ENCODE results near the gene RCBTB2. TPM values are rescaled to one million over a fixed set of nuclear protein-coding genes. Genes with fewer than 3 reads are reported as not detected.

RCBTB2 gene
- total and polyA plus RNA-seq, 12 donors, result 9.8 to 36.4 (median 16.9) TPM

GRCh38 chr13:48493851-48494250, 39.0 kb downstream of the RCBTB2 start:
- no peak for DNase-seq
- peak overlapping the region in 1 of 5 donors; percentile 80 for H3K27ac ChIP-seq
- no peaks in the 10 kb centered on the region for H3K36me3 ChIP-seq (replicated peaks in 1 of 2)
- TF ChIP-seq POLR2A (IDR thresholded peaks at IDR 0.05), result no peak
- TF ChIP-seq, protein P1, sequence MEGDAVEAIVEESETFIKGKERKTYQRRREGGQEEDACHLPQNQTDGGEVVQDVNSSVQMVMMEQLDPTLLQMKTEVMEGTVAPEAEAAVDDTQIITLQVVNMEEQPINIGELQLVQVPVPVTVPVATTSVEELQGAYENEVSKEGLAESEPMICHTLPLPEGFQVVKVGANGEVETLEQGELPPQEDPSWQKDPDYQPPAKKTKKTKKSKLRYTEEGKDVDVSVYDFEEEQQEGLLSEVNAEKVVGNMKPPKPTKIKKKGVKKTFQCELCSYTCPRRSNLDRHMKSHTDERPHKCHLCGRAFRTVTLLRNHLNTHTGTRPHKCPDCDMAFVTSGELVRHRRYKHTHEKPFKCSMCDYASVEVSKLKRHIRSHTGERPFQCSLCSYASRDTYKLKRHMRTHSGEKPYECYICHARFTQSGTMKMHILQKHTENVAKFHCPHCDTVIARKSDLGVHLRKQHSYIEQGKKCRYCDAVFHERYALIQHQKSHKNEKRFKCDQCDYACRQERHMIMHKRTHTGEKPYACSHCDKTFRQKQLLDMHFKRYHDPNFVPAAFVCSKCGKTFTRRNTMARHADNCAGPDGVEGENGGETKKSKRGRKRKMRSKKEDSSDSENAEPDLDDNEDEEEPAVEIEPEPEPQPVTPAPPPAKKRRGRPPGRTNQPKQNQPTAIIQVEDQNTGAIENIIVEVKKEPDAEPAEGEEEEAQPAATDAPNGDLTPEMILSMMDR (IDR thresholded peaks at IDR 0.05), result no peak
- no peak overlapping the region for H3K4me3 ChIP-seq
- WGBS, 4 donors, result 73 to 84% (median 82%) methylated on average over 2 of the region's 2 CpGs
- intact Hi-C loops (cut with DNase I), result no loop called here
- H3K4me1 ChIP-seq (replicated peaks in 1 of 2), result peaks cover 0 to 12% of the 10 kb centered on the region in 2 donors
- no peaks in the 10 kb centered on the region for H3K27me3 ChIP-seq
- H3K9me3 ChIP-seq (replicated peaks in 1 of 3), result no peaks in the 10 kb centered on the region

DNA sequence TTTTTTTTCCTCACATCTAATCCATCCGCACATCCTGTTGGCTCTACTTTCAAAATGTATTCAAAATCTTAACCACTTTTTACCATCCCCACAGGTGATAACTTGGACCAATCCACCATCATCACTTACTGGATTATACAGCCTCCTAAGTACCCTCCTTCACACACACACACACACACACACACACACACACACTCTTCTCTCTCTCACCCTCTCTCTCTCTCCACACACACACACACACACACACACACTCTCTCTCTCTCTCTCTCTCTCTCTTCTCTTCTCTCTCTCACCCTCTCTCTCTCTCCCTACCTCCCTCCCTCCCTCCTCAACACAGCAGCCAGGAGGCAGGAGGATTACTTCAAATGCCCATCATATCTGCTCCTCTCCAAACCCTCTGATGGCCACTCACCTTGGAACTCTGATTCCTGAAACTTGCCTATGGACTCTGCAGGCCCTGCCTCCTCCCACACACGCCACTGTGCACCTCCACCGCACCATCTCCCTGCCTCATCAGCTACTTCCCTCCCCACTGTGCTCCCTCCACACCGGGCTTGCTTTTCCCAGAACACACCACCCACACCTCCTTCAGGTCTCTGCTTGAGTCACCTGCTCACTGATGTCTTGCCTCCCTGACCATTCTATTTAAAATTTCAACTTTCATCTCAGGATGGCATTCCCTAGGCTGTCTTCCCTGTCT, 39.7 kb downstream of the RCBTB2 start:
- no peak for DNase-seq
- intact Hi-C loops (cut with DNase I), result no loop called here
- Histone ChIP-seq H3K36me3 (replicated peaks in 1 of 2) (no peaks in the 10 kb centered on the region), H3K27ac (peak overlapping the region in 4 of 5 donors; percentile 5 to 80 (median 63)), H3K4me1 (replicated peaks in 1 of 2) (peaks cover 0 to 12% of the 10 kb centered on the region in 2 donors), H3K27me3 (no peaks in the 10 kb centered on the region), H3K4me3 (no peak overlapping the region), H3K9me3 (replicated peaks in 1 of 3) (no peaks in the 10 kb centered on the region)
- 69 to 87% (median 80%) methylated on average over 4 of the region's 4 CpGs for WGBS, 4 donors
- TF ChIP-seq POLR2A (IDR thresholded peaks at IDR 0.05), result no peak
- TF ChIP-seq, protein P1 (IDR thresholded peaks at IDR 0.05), result no peak

- DNase-seq, result peak; percentile 60 to 89 (median 74)
These were observed 40.3 kb downstream of the RCBTB2 start for GRCh38 chr13:48492470-48493065.

DNA sequence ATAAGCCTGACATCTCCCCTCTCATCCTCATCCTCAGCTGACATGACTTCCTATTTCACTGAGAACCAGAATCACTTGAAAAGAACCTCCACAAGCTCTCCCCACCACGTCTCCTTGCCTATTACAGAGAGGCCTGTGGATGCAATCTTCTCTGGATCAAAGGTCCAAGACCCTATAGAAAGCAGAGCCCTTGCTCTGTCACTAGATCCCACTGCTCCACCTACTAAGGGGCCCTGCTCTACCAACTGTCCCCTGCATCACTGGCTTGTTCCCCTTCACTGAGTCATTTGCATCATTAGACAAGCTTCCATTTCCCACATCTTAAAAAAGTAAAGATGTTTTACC, 40.8 kb downstream of the RCBTB2 start:
- Histone ChIP-seq H3K4me3 (no peak overlapping the region), H3K27ac (peak overlapping the region in 4 of 5 donors; percentile 16 to 80 (median 41))
- 65 to 100% (median 77%) methylated on average over 1 of the region's 1 CpG for WGBS, 4 donors

More at GRCh38 chr13:48492470-48493065, 40.3 kb downstream of the RCBTB2 start:
- Histone ChIP-seq H3K4me1 (replicated peaks in 1 of 2) (peaks cover 0 to 12% of the 10 kb centered on the region in 2 donors), H3K27ac (peak overlapping the region in 4 of 5 donors; percentile 5 to 80 (median 63)), H3K4me3 (no peak overlapping the region), H3K9me3 (replicated peaks in 1 of 3) (no peaks in the 10 kb centered on the region), H3K36me3 (replicated peaks in 1 of 2) (no peaks in the 10 kb centered on the region), H3K27me3 (no peaks in the 10 kb centered on the region)
- WGBS, 4 donors, result 59 to 64% (median 63%) methylated on average over 16 of the region's 16 CpGs
- intact Hi-C loops (cut with DNase I), result no loop called here
- TF ChIP-seq, protein P1 (IDR thresholded peaks at IDR 0.05), result no peak
- TF ChIP-seq POLR2A (IDR thresholded peaks at IDR 0.05), result peak in 1 of 2 donors; percentile 16

More for the DNA sequence above, 40.8 kb downstream of the RCBTB2 start:
- no peaks in the 10 kb centered on the region for H3K27me3 ChIP-seq
- no peaks in the 10 kb centered on the region for H3K9me3 ChIP-seq (replicated peaks in 1 of 3)
- H3K4me1 ChIP-seq (replicated peaks in 1 of 2), result peaks cover 0 to 12% of the 10 kb centered on the region in 2 donors
- intact Hi-C loops (cut with DNase I), result no loop called here
- no peak for TF ChIP-seq POLR2A (IDR thresholded peaks at IDR 0.05)
- TF ChIP-seq, protein P1 (IDR thresholded peaks at IDR 0.05), result no peak
- H3K36me3 ChIP-seq (replicated peaks in 1 of 2), result no peaks in the 10 kb centered on the region
- peak in 1 of 7 donors; percentile 23 for DNase-seq
